Amniotic epithelial cell (primary cell): ENCODE measurements around the gene PLA2G3.
"Not testable (repeated sequence)": the region's sequence is repeated elsewhere in the genome, so short reads cannot be mapped to it uniquely, and the experiment has no call there.

Experiments used
- DNase-seq: peaks from one replicate; pipeline ENCODE4 v3.0.0-alpha.2; 2010; ENCODE audit warnings: low read depth

The PLA2G3 gene

GRCh38 chr22:31122532-31123291 lies 17.6 kb downstream of the PLA2G3 start, which contains the start of gene INPP5J:
Gene INPP5J, plus strand, starts transcription at chr22:31122966. Its CDS starts 49 bp downstream, at chr22:31123015.
- DNase-seq = peak; percentile 58

GRCh38 chr22:31122196-31122531 lies 18.1 kb downstream of the PLA2G3 start:
- no peak for DNase-seq

DNA sequence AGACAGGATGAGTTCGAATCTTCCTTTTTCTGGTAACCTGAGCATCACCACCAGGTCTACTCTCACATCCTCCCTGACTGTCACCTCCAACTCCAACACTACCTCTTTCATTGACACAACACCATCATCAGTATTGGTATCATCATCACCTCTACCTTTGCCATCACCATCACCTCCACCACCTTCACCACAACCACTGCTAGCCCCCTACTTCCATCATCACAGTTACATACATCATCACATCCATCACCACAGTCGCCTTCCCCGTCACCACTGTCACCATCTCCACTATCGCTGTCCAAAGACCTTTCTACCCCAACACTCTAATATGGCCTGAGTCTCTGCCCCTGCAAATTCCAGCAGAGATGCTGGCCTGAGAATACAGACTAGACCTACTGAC lies 18.9 kb downstream of the PLA2G3 start:
- DNase-seq = no peak

- DNase-seq = no peak
These were observed 19.7 kb downstream of the PLA2G3 start for GRCh38 chr22:31120642-31121041.

DNA sequence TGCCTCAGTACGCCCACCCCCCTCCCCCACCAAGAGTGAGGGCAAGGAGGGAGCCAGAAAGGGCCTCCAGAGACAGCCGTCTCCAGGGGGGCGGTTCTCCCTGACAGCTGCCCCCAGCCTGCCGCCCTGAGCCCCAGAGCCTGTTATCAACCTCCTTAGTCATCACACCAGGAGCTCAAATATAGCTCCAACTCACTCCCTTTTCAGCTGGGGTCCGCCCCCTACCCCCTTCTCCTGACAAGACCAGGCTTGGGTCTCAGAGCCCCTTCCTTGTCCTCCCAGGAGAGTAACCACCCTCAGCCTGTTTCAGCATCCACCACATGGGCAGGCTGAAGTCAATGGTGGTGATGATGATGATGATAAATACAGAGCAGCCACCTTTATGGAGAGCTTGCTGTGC lies 20.1 kb downstream of the PLA2G3 start:
- DNase-seq = no peak

- DNase-seq = no peak
These were observed 21.1 kb downstream of the PLA2G3 start for GRCh38 chr22:31119026-31119717.

DNA sequence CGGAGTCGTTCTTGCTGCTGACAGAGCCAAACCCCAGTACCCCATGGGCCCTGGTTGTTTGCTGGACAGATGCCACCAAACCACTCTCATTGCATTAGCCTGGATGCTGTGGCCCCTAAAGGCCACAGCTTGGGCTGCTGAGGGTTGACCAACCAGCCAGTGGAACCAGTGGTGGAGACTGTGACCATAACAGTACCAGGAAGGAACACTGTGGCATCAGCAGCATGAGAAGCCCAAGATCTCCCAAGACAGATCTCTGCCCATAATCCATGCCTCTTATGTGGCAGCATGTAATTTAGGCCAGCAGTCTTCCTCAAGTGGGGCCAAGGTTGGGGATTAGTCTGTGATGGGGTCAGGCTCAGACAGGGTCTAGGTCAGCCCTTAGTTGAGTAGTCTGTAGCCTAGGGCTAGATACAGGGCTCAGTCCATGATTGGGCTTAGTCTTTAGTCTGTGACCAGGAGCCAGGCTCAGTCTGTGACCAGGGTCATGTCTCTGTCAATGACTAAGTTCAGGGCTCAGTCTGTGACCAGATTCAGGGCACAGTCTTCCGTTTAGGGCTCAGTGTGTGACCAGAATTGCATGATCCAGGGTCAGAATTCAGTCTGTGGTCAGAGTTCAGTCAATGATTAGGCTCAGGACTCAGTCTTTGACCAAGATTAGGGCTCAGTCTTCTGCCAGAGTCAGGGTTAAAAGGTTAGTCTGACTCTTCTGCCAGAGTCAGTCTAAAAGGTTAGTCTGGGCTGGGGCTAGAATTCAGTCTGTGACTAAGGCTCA lies 22.1 kb downstream of the PLA2G3 start:
- DNase-seq = no peak

DNA sequence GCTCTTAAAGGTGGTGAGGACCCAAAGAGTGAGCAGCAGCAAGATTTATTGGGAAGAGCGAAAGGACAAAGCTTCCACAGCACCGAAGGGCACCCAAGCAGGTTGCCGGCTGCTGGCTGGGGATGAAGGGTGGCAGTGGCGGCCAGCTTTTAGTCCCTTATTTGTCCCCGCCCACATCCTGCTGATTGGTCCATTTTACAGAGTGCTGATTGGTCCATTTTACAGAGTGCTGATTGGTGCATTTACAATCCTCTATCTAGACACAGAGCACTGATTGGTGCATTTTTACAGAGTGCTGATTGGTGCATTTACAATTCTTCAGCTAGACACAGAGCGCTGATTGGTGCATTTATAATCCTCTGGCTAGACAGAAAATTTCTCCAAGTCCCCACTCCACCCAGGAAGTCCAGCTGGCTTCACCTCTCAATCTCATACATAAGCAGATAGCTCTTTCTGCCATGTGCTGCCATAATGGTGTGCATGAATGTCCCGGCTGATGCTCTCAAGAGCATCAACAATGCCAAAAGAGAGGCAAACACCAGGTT lies 27.7 kb downstream of the PLA2G3 start:
- DNase-seq = not testable (repeated sequence)

DNA sequence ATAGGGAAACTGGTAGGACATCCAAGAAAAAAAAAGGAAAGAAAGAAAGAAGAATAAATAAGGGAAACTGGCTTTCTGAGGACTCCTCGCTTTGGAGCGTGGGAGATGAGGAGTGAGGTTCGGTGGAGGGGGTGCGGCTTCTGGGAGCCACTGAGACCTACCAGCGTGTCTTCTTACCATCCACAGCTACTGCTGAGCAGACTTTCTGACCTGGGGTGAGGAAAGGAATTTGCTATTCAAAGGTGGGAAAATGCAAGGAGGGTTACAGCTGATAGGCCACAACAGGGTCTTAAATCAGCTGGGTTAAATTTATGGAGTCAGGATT lies 32.5 kb downstream of the PLA2G3 start:
- DNase-seq = no peak

DNA sequence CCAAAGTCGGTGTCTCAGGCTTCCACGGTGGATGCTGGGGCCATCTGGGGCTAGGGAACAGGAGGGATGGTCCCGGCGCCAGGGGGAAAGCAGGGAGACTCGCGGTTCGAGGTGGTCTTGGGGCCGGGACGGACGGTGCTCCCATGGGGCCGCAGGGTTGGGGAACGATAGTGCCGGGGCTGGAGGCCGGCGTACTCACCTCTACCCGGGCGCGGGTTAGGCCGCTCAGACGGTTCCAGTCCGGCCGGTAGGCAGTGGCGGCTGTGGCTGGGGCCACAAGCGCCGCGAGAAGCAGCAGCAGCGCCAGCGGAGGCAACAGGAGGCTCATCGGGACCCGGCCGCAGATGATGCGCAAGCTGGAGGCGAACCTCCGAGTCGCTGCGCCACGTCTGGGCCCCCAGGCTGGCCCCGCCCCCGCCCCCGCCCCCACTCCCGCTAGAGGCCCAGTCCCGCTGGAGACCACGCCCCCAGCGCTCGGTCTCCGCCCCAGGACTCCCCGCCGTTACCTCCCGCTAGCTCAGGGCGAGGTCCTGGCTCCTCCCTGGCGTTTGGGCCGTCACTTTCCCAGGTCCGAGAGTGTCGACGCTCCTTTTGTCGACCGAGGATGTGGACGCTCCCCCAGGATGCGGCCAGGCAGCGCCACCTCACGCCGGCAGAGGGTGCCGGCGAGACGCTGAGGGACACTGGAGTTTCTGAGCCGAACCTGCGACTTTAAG lies 33.0 kb downstream of the PLA2G3 start, which contains the start of gene SELENOM:
Gene SELENOM (minus strand): TSS at position 391 of the 716 bp plus-strand sequence. CDS start 63 bp downstream, at position 328.
- peak; percentile 97 for DNase-seq

GRCh38 chr22:31106731-31107177 lies 33.6 kb downstream of the PLA2G3 start:
- peak; percentile 59 for DNase-seq

- DNase-seq = no peak
These were observed 34.2 kb downstream of the PLA2G3 start for GRCh38 chr22:31106001-31106571.

DNA sequence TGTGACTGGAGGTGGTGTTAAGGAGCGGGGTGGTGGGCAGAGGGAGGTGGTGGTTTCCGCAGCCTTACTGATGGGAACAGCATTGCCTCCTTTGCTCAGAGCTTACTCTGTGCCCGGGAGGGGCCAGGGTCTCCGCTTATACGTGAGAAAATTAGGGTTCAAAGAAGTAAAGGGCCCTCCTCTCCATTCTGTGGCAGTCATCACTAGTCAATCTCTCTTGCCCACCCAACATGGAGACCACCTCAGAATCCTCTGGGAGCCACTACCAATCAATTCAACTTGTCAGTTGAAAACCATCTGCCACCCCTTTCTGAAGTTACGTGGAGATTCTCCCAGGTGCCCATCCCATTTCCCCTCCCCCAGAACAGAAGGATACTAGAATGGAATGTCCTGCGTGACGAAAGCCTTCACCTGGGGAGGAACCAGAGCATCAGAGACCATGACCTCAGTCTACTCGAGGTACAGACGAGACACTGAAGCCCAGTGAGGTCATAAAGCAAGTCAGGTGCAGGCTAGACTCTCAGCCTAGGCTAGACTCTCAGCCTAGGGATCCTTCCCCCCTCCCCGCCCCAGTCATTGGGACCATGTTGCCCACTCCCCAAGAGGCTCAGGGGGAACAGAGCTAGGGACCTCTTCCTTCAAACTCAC lies 34.9 kb downstream of the PLA2G3 start:
- DNase-seq = no peak

GRCh38 chr22:31104869-31105268 lies 35.4 kb downstream of the PLA2G3 start:
- peak; percentile 42 for DNase-seq

GRCh38 chr22:31103899-31104694 lies 36.2 kb downstream of the PLA2G3 start:
- DNase-seq = no peak

DNA sequence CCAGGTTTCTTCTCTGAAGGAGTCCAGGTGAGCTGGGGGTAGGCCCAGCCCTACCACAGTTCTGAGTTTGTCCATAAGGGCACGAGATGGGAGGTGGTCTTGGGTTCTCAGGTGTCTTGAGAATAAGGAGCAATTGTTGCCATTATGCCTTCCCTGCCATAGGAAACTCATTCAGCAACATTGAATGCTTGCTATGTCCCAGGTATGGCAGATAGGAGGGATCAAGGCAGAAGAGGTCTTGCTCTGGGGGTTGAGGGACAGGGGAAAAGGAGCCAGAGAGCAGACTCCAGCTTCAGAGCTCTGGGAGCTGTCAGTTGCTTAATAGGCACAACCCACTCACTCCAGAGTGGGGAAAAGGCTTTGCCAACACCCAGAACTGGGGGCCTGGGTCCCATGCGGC lies 37.2 kb downstream of the PLA2G3 start:
- DNase-seq = peak; percentile 29

- peak; percentile 98 for DNase-seq
These were observed 37.7 kb downstream of the PLA2G3 start for GRCh38 chr22:31102441-31103081.

DNA sequence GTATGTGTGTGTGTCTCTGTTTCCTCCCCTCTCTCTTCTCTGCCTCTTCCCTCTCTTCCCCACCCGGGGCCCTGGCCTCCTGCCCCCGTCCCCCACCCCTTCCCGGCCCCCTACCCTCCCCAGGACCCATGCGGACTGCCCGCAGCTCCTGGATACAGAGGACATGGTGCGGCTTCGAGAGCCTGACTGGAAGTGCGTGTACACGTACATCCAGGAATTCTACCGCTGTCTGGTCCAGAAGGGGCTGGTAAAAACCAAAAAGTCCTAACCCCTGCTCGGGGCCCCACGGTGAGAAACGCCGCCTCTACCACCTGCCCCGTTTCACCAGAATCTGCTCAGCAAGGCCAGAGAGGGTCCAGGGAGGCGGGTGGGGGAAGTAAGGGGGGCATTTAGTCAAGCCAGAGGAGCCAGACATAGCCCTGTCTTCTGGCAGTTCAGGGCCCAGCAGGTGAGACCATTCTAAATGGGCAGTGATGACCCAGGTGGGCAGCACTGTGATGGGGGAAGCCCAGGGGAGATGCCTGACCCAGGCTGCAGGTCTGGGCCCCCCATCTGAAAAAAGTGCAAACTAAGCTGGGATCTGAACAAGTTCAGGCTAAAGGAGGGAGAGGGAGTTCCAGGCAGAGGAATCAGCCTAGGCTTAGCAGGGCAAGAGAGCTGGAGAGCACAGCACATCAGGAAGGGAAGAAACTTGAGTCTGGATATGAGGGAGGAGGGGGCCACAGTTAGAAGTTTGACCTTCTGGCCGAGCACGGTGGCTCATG lies 39.4 kb downstream of the PLA2G3 start:
- DNase-seq = no peak
